SHP77 (cell line): Measurements from ENCODE around the gene PDE9A.

Experiments used
- DNase-seq, 2 experiments: peaks; one replicate each; lab custom pipeline; 2025; lab: John Stamatoyannopoulos, UW

PDE9A gene

GRCh38 chr21:42739061-42739931, 85.9 kb downstream of the PDE9A start:
- DNase-seq: no peak

GRCh38 chr21:42740405-42740909, 87.0 kb downstream of the PDE9A start:
- no peak for DNase-seq

- no peak for DNase-seq
These were observed 87.6 kb downstream of the PDE9A start for GRCh38 chr21:42741066-42741465.

GRCh38 chr21:42744520-42745445, 91.4 kb downstream of the PDE9A start:
- no peak for DNase-seq

- DNase-seq: no peak
These were observed 92.3 kb downstream of the PDE9A start for GRCh38 chr21:42745511-42746239.

- no peak for DNase-seq
These were observed 92.8 kb downstream of the PDE9A start for GRCh38 chr21:42746240-42746592.

GRCh38 chr21:42746593-42747275, 93.3 kb downstream of the PDE9A start:
- no peak for DNase-seq

- DNase-seq: no peak
These were observed 93.9 kb downstream of the PDE9A start for GRCh38 chr21:42747276-42747701.

GRCh38 chr21:42747746-42748351, 94.4 kb downstream of the PDE9A start:
- DNase-seq: no peak

- DNase-seq: no peak
These were observed 95.3 kb downstream of the PDE9A start for GRCh38 chr21:42748620-42749176.

- no peak for DNase-seq
These were observed 97.5 kb downstream of the PDE9A start for GRCh38 chr21:42750737-42751530.

GRCh38 chr21:42751866-42752265, 98.4 kb downstream of the PDE9A start:
- no peak for DNase-seq

- DNase-seq: no peak
These were observed 100.4 kb downstream of the PDE9A start for GRCh38 chr21:42753804-42754203.

GRCh38 chr21:42754270-42754933, 101.0 kb downstream of the PDE9A start:
- DNase-seq: no peak

- no peak for DNase-seq
These were observed 101.7 kb downstream of the PDE9A start for GRCh38 chr21:42755031-42755665.

- DNase-seq: no peak
These were observed 102.6 kb downstream of the PDE9A start for GRCh38 chr21:42755766-42756579.

GRCh38 chr21:42756580-42757250, 103.3 kb downstream of the PDE9A start:
- no peak for DNase-seq
